DND-41 (cell line): ENCODE measurements around the gene RANBP2.
"Not testable (repeated sequence)": the region's sequence is repeated elsewhere in the genome, so short reads cannot be mapped to it uniquely, and the experiment has no call there.

Experiments
- ATAC-seq: fragments of 200-7000 bp; cut with Tn5 transposase; 3 replicates; pipeline ENCODE4 v1.9.1; 2021; ENCODE audit warnings: low read depth; ENCODE audit not compliant: insufficient read depth
- DNase-seq: peaks from one replicate; pipeline ENCODE4 v3.0.0-alpha.2; 2020
- H2AFZ ChIP-seq: 2 replicates; pipeline ENCODE4 v1.6.0; 2012; ENCODE audit warnings: low read depth, low read length
- H3K27ac ChIP-seq: 2 replicates; pipeline ENCODE4 v1.5.1; 2012; ENCODE audit warnings: low read length, inconsistent platforms
- H3K27me3 ChIP-seq: fragments of 200-600 bp; sonication (generic); 2 replicates; pipeline ENCODE4 v1.6.0; 2012; ENCODE audit warnings: low read length, mild to moderate bottlenecking, inconsistent platforms; ENCODE audit not compliant: insufficient read depth, poor library complexity
- H3K36me3 ChIP-seq: 2 replicates; pipeline ENCODE4 v1.5.1; 2012; ENCODE audit warnings: low read length, inconsistent platforms; ENCODE audit not compliant: insufficient read depth
- H3K4me1 ChIP-seq: 2 replicates; pipeline ENCODE4 v1.5.1; 2012; ENCODE audit warnings: mild to moderate bottlenecking, low read length; ENCODE audit not compliant: insufficient read depth
- H3K4me2 ChIP-seq: 2 replicates; pipeline ENCODE4 v1.6.0; 2012; ENCODE audit warnings: mild to moderate bottlenecking, moderate library complexity, low read length, inconsistent platforms; ENCODE audit not compliant: insufficient read depth
- H3K4me3 ChIP-seq, 2 experiments: fragments of 200-600 bp in 1 of 2; shearing (Covaris generic) in 1 of 2; 2 replicates each; pipeline ENCODE4 v1.5.1; 2012 to 2016; ENCODE audit warnings: inconsistent platforms in 2 of 2, low read length in 2 of 2, mild to moderate bottlenecking in 2 of 2, low read depth in 1 of 2, moderate library complexity in 1 of 2
- H3K79me2 ChIP-seq: 2 replicates; pipeline ENCODE4 v1.6.0; 2012; ENCODE audit warnings: low read length, inconsistent platforms; ENCODE audit not compliant: insufficient read depth
- H3K9ac ChIP-seq: 2 replicates; pipeline ENCODE4 v1.6.0; 2012; ENCODE audit warnings: low read depth, mild to moderate bottlenecking, inconsistent platforms, low read length, moderate library complexity
- H3K9me3 ChIP-seq: 2 replicates; pipeline ENCODE4 v1.5.1; 2012; ENCODE audit warnings: low read length, moderate library complexity, mild to moderate bottlenecking, inconsistent platforms; ENCODE audit not compliant: insufficient read depth, severe bottlenecking
- H4K20me1 ChIP-seq: 2 replicates; pipeline ENCODE4 v1.6.0; 2012; ENCODE audit warnings: low read length; ENCODE audit not compliant: insufficient read depth
- EZH2 ChIP-seq: IDR thresholded peaks from 3 replicates; pipeline ENCODE4 v1.6.1; 2012; ENCODE audit warnings: borderline replicate concordance, low read depth, mild to moderate bottlenecking, moderate library complexity, low read length, inconsistent platforms; ENCODE audit not compliant: severe bottlenecking
- TF ChIP-seq, protein P1 (sequence below): IDR thresholded peaks from 2 replicates; pipeline ENCODE4 v1.5.1; 2012; ENCODE audit warnings: borderline replicate concordance, low read length, moderate library complexity, mild to moderate bottlenecking; ENCODE audit not compliant: poor library complexity, severe bottlenecking; ENCODE audit errors: extremely low read depth

The RANBP2 gene

GRCh38 chr2:108757973-108758372 lies 38.7 kb downstream of the RANBP2 start:
- H3K27me3 ChIP-seq, H3K4me2 ChIP-seq, H3K9me3 ChIP-seq, H3K4me3 ChIP-seq, DNase-seq, H3K27ac ChIP-seq, H3K4me1 ChIP-seq, H4K20me1 ChIP-seq, H2AFZ ChIP-seq, H3K9ac ChIP-seq, ATAC-seq: not testable (repeated sequence)
- H3K79me2 ChIP-seq: peaks cover 27% of the 10 kb centered on the region
- peaks cover 44% of the 10 kb centered on the region for H3K36me3 ChIP-seq

DNA sequence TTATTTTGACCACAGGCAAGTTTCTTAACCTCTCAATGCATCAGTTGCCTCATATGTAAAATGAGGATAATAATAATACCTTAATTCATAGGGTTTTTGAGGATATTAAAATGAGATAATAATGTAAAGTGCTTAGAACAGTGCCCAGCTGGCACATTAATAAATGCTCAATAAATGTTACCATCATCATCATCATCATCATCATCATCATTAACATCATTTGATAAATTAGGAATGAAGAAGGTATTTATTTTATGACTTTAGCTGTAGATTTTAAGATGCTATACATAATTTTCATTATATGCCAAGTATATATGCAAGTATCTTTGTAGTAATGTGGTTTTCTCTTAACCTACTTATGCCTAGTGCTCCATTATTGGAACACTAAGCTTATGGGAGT lies 43.3 kb downstream of the RANBP2 start:
- not testable (repeated sequence) for H4K20me1 ChIP-seq, H3K27me3 ChIP-seq, H3K4me3 ChIP-seq, DNase-seq, H3K9me3 ChIP-seq, H3K9ac ChIP-seq, ATAC-seq, H2AFZ ChIP-seq, H3K27ac ChIP-seq, H3K4me2 ChIP-seq
- peaks cover 49% of the 10 kb centered on the region for H3K4me1 ChIP-seq
- H3K36me3 ChIP-seq: peaks cover 48% of the 10 kb centered on the region
- peaks cover 39% of the 10 kb centered on the region for H3K79me2 ChIP-seq

- ATAC-seq, H3K27me3 ChIP-seq, H4K20me1 ChIP-seq, H2AFZ ChIP-seq, H3K9me3 ChIP-seq, H3K4me3 ChIP-seq: not testable (repeated sequence)
- peak; percentile 51 for DNase-seq
- peaks cover 64% of the 10 kb centered on the region for H3K79me2 ChIP-seq
- H3K36me3 ChIP-seq: peaks cover 55% of the 10 kb centered on the region
- H3K27ac ChIP-seq: peak overlapping the region; percentile 79
- H3K4me1 ChIP-seq: peaks cover 78% of the 10 kb centered on the region
- peak overlapping the region; percentile 40; the same call in 1 of the 2 replicates for H3K9ac ChIP-seq
- peak overlapping the region; percentile 34 for H3K4me2 ChIP-seq
Observed at GRCh38 chr2:108766671-108767070, 47.4 kb downstream of the RANBP2 start.

GRCh38 chr2:108767859-108768258 lies 48.6 kb downstream of the RANBP2 start:
- Histone ChIP-seq H3K4me1 (peaks cover 84% of the 10 kb centered on the region), H3K4me3 (peak overlapping the region; percentile 19 to 59; a peak in 3 of 4 replicates), H3K9ac (peak overlapping the region; percentile 65), H3K27ac (peak overlapping the region; percentile 88), H3K79me2 (peaks cover 72% of the 10 kb centered on the region), H3K4me2 (peak overlapping the region; percentile 63), H3K36me3 (peaks cover 63% of the 10 kb centered on the region)
- H4K20me1 ChIP-seq, H3K27me3 ChIP-seq, ATAC-seq, H2AFZ ChIP-seq, H3K9me3 ChIP-seq: not testable (repeated sequence)
- peak; percentile 50 for DNase-seq

DNA sequence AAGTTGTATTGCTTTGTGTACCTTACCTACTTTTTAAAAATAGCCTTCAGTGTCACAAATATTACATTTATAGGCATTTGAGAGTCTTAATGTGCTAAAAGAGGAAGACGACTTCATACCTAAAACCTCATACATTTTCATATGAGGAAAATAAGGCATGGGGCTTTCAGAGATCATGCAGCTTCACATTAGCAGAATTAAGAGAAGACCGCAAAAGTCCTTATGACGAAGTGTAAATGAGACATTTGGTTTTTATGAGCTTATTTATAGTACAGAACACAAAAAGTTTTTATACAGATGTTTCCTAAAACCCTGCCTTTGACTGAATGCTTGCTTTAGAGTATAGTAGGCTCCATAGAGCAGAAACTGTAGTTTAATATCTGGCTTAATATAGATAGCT lies 57.2 kb downstream of the RANBP2 start:
- Histone ChIP-seq H2AFZ (no peak overlapping the region), H3K4me2 (peak overlapping the region; percentile 54; the same call in 1 of the 2 replicates), H3K4me1 (peaks cover 97% of the 10 kb centered on the region), H3K27ac (peak overlapping the region; percentile 96), H3K79me2 (peaks cover 93% of the 10 kb centered on the region), H3K9me3 (no peaks in the 10 kb centered on the region), H3K9ac (peak overlapping the region; percentile 54), H3K27me3 (no peaks in the 10 kb centered on the region), H3K36me3 (peaks cover 89% of the 10 kb centered on the region), H4K20me1 (no peaks in the 10 kb centered on the region), H3K4me3 (no peak overlapping the region)
- no peak for TF ChIP-seq EZH2
- TF ChIP-seq, protein P1, sequence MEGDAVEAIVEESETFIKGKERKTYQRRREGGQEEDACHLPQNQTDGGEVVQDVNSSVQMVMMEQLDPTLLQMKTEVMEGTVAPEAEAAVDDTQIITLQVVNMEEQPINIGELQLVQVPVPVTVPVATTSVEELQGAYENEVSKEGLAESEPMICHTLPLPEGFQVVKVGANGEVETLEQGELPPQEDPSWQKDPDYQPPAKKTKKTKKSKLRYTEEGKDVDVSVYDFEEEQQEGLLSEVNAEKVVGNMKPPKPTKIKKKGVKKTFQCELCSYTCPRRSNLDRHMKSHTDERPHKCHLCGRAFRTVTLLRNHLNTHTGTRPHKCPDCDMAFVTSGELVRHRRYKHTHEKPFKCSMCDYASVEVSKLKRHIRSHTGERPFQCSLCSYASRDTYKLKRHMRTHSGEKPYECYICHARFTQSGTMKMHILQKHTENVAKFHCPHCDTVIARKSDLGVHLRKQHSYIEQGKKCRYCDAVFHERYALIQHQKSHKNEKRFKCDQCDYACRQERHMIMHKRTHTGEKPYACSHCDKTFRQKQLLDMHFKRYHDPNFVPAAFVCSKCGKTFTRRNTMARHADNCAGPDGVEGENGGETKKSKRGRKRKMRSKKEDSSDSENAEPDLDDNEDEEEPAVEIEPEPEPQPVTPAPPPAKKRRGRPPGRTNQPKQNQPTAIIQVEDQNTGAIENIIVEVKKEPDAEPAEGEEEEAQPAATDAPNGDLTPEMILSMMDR: no peak
- ATAC-seq (no peak), DNase-seq (no peak)
